Measurements from ENCODE around the gene SLC38A9.

DNA sequence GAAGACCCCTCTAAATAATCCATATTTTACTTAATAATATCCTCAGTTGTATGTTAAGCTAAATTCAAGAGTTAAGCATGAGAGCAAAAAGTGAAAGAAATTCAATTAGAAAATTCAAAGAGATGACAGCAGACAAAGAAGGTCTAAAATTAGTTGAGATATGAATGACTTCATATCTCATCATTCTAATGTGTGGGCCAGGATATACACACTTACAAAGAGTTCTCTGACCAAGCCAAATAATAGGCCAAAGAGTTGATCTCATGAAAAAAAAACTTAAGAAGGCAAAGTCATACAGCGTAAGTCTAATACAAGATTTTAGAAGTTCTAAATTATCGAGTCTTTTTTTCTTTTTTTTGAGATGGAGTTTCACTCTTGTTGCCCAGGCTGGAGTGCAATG is 89.7 kb downstream of the SLC38A9 start:
- TF ChIP-seq, protein P1, sequence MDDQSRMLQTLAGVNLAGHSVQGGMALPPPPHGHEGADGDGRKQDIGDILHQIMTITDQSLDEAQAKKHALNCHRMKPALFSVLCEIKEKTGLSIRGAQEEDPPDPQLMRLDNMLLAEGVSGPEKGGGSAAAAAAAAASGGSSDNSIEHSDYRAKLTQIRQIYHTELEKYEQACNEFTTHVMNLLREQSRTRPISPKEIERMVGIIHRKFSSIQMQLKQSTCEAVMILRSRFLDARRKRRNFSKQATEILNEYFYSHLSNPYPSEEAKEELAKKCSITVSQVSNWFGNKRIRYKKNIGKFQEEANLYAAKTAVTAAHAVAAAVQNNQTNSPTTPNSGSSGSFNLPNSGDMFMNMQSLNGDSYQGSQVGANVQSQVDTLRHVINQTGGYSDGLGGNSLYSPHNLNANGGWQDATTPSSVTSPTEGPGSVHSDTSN (IDR thresholded peaks at IDR 0.05) = no peak
- TF ChIP-seq, protein P2, sequence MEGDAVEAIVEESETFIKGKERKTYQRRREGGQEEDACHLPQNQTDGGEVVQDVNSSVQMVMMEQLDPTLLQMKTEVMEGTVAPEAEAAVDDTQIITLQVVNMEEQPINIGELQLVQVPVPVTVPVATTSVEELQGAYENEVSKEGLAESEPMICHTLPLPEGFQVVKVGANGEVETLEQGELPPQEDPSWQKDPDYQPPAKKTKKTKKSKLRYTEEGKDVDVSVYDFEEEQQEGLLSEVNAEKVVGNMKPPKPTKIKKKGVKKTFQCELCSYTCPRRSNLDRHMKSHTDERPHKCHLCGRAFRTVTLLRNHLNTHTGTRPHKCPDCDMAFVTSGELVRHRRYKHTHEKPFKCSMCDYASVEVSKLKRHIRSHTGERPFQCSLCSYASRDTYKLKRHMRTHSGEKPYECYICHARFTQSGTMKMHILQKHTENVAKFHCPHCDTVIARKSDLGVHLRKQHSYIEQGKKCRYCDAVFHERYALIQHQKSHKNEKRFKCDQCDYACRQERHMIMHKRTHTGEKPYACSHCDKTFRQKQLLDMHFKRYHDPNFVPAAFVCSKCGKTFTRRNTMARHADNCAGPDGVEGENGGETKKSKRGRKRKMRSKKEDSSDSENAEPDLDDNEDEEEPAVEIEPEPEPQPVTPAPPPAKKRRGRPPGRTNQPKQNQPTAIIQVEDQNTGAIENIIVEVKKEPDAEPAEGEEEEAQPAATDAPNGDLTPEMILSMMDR (IDR thresholded peaks at IDR 0.05) = no peak
- TF ChIP-seq RAD21 (IDR thresholded peaks at IDR 0.05; ENCODE audit: low read length) (no peak), SIN3A (IDR thresholded peaks at IDR 0.05; ENCODE audit: borderline replicate concordance, low read depth, low read length) (no peak), EP300 (IDR thresholded peaks at IDR 0.05; ENCODE audit: borderline replicate concordance in 1 of 2, low read depth in 1 of 2, low read length in 1 of 2) (no peak), YY1 (IDR thresholded peaks at IDR 0.05; ENCODE audit: low read depth) (no peak), TEAD4 (IDR thresholded peaks at IDR 0.05; ENCODE audit: borderline replicate concordance, insufficient read depth) (no peak)
- TF ChIP-seq, protein P3, sequence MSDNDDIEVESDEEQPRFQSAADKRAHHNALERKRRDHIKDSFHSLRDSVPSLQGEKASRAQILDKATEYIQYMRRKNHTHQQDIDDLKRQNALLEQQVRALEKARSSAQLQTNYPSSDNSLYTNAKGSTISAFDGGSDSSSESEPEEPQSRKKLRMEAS (IDR thresholded peaks at IDR 0.05; ENCODE audit: low read depth) = no peak
